CD4-positive, alpha-beta T cell treated with Interleukin-15 for 4 hours (primary cell): ENCODE results near the gene PDHX.

Source experiments
- DNase-seq: peaks from one replicate; pipeline ENCODE4 v3.0.0-alpha.2; 2020; ENCODE audit warnings: low spot score

The PDHX gene

GRCh38 chr11:34994854-34995253, 78.4 kb downstream of the PDHX start:
- no peak for DNase-seq

- no peak for DNase-seq
These were observed 80.5 kb downstream of the PDHX start for GRCh38 chr11:34996958-34997357.

GRCh38 chr11:34997952-34998528, 81.6 kb downstream of the PDHX start:
- peak; percentile 36 for DNase-seq

- no peak for DNase-seq
These were observed 83.0 kb downstream of the PDHX start for GRCh38 chr11:34999453-34999852.

- DNase-seq = no peak
These were observed 86.8 kb downstream of the PDHX start for GRCh38 chr11:35003186-35003585.

- no peak for DNase-seq
These were observed 87.2 kb downstream of the PDHX start for GRCh38 chr11:35003658-35004057.

- DNase-seq = no peak
These were observed 88.8 kb downstream of the PDHX start for GRCh38 chr11:35005141-35005780.

- peak; percentile 54 for DNase-seq
These were observed 90.1 kb downstream of the PDHX start for GRCh38 chr11:35006389-35007128.

- DNase-seq = no peak
These were observed 90.9 kb downstream of the PDHX start for GRCh38 chr11:35007277-35007676.

- DNase-seq = no peak
These were observed 92.9 kb downstream of the PDHX start for GRCh38 chr11:35009191-35009943.

- no peak for DNase-seq
These were observed 93.5 kb downstream of the PDHX start for GRCh38 chr11:35009944-35010342.

- no peak for DNase-seq
These were observed 94.2 kb downstream of the PDHX start for GRCh38 chr11:35010654-35011053.

- no peak for DNase-seq
These were observed 95.0 kb downstream of the PDHX start for GRCh38 chr11:35011389-35011788.

GRCh38 chr11:35011944-35012343, 95.5 kb downstream of the PDHX start:
- DNase-seq = no peak

- peak; percentile 67 for DNase-seq
These were observed 96.2 kb downstream of the PDHX start for GRCh38 chr11:35012467-35013191.

- DNase-seq = peak; percentile 92
These were observed 97.3 kb downstream of the PDHX start for GRCh38 chr11:35013514-35014233.

GRCh38 chr11:35014346-35014745, 97.9 kb downstream of the PDHX start:
- no peak for DNase-seq

GRCh38 chr11:35015621-35016387, 99.4 kb downstream of the PDHX start:
- DNase-seq = no peak

GRCh38 chr11:35016916-35017315, 100.5 kb downstream of the PDHX start:
- no peak for DNase-seq

GRCh38 chr11:35017528-35018342, 101.3 kb downstream of the PDHX start:
- DNase-seq = no peak
